CD14-positive monocyte (primary cell): ENCODE data around the gene COPS9. TPM values are rescaled to one million over a fixed set of nuclear protein-coding genes. Genes with fewer than 3 reads are reported as not detected.

Source experiments
- DNase-seq, 3 donors: peaks; one replicate each; pipeline ENCODE4 v3.0.0-alpha.2; 2011 to 2022
- H2AFZ ChIP-seq: 2 replicates; pipeline ENCODE4 v1.6.0; 2012; ENCODE audit warnings: mild to moderate bottlenecking, low read depth, low read length, inconsistent platforms; ENCODE audit not compliant: insufficient read depth, poor library complexity, severe bottlenecking
- H3K27ac ChIP-seq, 2 donors: 1 replicate in 1 of 2; 2 replicates in 1 of 2; pipeline ENCODE4 v1.5.1; 2012 to 2013; ENCODE audit warnings: low read length in 2 of 2, control low read depth in 1 of 2, inconsistent platforms in 1 of 2, low read depth in 1 of 2, mild to moderate bottlenecking in 1 of 2
- H3K27me3 ChIP-seq, 2 donors: one replicate each; pipeline versions ENCODE4 v1.6.0 to v1.6.1; 2011 to 2013; ENCODE audit warnings: low read length in 2 of 2; ENCODE audit not compliant: control insufficient read depth in 2 of 2, insufficient read depth in 2 of 2
- H3K36me3 ChIP-seq, 2 donors: replicated peaks in 1 of 2; 1 replicate in 1 of 2; 2 replicates in 1 of 2; pipeline versions ENCODE4 v1.5.1 to v1.6.1; 2012 to 2013; ENCODE audit warnings: low read length in 2 of 2, control low read depth in 1 of 2, inconsistent platforms in 1 of 2, mild to moderate bottlenecking in 1 of 2; ENCODE audit not compliant: insufficient read depth in 2 of 2, control insufficient read depth in 1 of 2
- H3K4me1 ChIP-seq, 2 donors: 1 replicate in 1 of 2; 2 replicates in 1 of 2; pipeline versions ENCODE4 v1.5.1 to v1.6.1; 2012 to 2013; ENCODE audit warnings: low read length in 2 of 2, control low read depth in 1 of 2, inconsistent platforms in 1 of 2, mild to moderate bottlenecking in 1 of 2, moderate library complexity in 1 of 2; ENCODE audit not compliant: insufficient read depth in 2 of 2, control insufficient read depth in 1 of 2
- H3K4me2 ChIP-seq: replicated peaks from 2 replicates; pipeline ENCODE3; 2012; ENCODE audit warnings: low read length, moderate library complexity, mild to moderate bottlenecking; ENCODE audit not compliant: poor library complexity, severe bottlenecking; ENCODE audit errors: extremely low read depth
- H3K4me3 ChIP-seq, 3 experiments: fragments of 200-600 bp in 1 of 3; sonication (generic) in 1 of 3; replicated peaks in 1 of 3; 1 replicate in 2 of 3; 2 replicates in 1 of 3; pipeline ENCODE4 v1.5.1; 2011 to 2013; ENCODE audit warnings: low read length in 3 of 3, mild to moderate bottlenecking in 3 of 3, control low read depth in 2 of 3, low read depth in 2 of 3, inconsistent platforms in 1 of 3, moderate library complexity in 1 of 3
- H3K79me2 ChIP-seq: 2 replicates; pipeline ENCODE4 v1.6.0; 2012; ENCODE audit warnings: mild to moderate bottlenecking, control low read depth, inconsistent platforms, low read length, moderate library complexity; ENCODE audit not compliant: insufficient read depth
- H3K9ac ChIP-seq: 2 replicates; pipeline ENCODE4 v1.6.0; 2017; ENCODE audit warnings: low read length, mild to moderate bottlenecking; ENCODE audit not compliant: insufficient read depth, poor library complexity, severe bottlenecking
- H3K9me3 ChIP-seq, 2 donors: replicated peaks in 1 of 2; 1 replicate in 1 of 2; 2 replicates in 1 of 2; pipeline versions ENCODE4 v1.5.1 to v1.6.1; 2012 to 2013; ENCODE audit warnings: low read length in 2 of 2, control low read depth in 1 of 2; ENCODE audit not compliant: control insufficient read depth in 1 of 2, insufficient read depth in 1 of 2
- H4K20me1 ChIP-seq: 2 replicates; pipeline ENCODE4 v1.6.0; 2012; ENCODE audit warnings: mild to moderate bottlenecking, low read length, control low read depth, moderate library complexity; ENCODE audit not compliant: insufficient read depth
- H3K27ac Mint-ChIP-seq, 7 donors: one replicate each; pipeline ENCODE4 v1.8.0; 2020; ENCODE audit warnings: mild to moderate bottlenecking in 7 of 7, mixed read lengths in 7 of 7, moderate library complexity in 6 of 7, inconsistent platforms in 2 of 7
- H3K27me3 Mint-ChIP-seq, 3 donors: one replicate each; pipeline ENCODE4 v1.8.0; 2021 to 2022; ENCODE audit warnings: low read depth in 3 of 3, mild to moderate bottlenecking in 3 of 3, mixed read lengths in 3 of 3, moderate library complexity in 3 of 3, inconsistent platforms in 1 of 3
- H3K36me3 Mint-ChIP-seq, 2 donors: one replicate each; pipeline ENCODE4 v1.8.0; 2020; ENCODE audit warnings: mixed read lengths in 2 of 2, inconsistent platforms in 1 of 2, mild to moderate bottlenecking in 1 of 2
- H3K4me1 Mint-ChIP-seq: one replicate; pipeline ENCODE4 v1.8.0; 2020; ENCODE audit warnings: mild to moderate bottlenecking, mixed read lengths
- H3K4me3 Mint-ChIP-seq, 2 donors: one replicate each; pipeline ENCODE4 v1.8.0; 2020; ENCODE audit warnings: mild to moderate bottlenecking in 2 of 2, mixed read lengths in 2 of 2, moderate library complexity in 1 of 2
- H3K9me3 Mint-ChIP-seq, 7 donors: one replicate each; pipeline ENCODE4 v1.8.0; 2020 to 2022; ENCODE audit warnings: mixed read lengths in 7 of 7, mild to moderate bottlenecking in 6 of 7, moderate library complexity in 6 of 7, inconsistent platforms in 2 of 7
- WGBS: methylation state at CpG from one replicate; pipeline ENCODE4 v1.1.5; 2013; ENCODE audit warnings: missing lambda C conversion rate; ENCODE audit not compliant: insufficient coverage; 5-methylcytosine and 5-hydroxymethylcytosine counted together
- intact Hi-C, 2 donors: fragments of 100-400 bp; cut with micrococcal nuclease; formaldehyde crosslinking; loops; one replicate each; pipeline versions ENCODE4 v1.15.0 to v1.15.1; 2023
- polyA plus RNA-seq, 3 donors: library from polyadenylated mRNA; depleted of rRNA in 1 of 3; unstranded in 2 of 3; stranded (reverse) in 1 of 3; fragments of 300-500 nt in 2 of 3; fragments of >200 nt in 1 of 3; fragmentation: Illumina TruSeq in 2 of 3; gene quantifications; 1 replicate in 2 of 3; 2 replicates in 1 of 3; pipeline ENCODE4 v1.2.3, GENCODE V29; 2012 to 2021
- TF ChIP-seq, protein P1 (sequence below): fragments of 200-600 bp; IDR thresholded peaks from one replicate; pipeline ENCODE4 v1.8.0; 2022; ENCODE audit warnings: antibody characterized with exemption, mild to moderate bottlenecking

COPS9 gene
- polyA plus RNA-seq, 3 donors, result 123 to 300 (median 268) TPM

DNA sequence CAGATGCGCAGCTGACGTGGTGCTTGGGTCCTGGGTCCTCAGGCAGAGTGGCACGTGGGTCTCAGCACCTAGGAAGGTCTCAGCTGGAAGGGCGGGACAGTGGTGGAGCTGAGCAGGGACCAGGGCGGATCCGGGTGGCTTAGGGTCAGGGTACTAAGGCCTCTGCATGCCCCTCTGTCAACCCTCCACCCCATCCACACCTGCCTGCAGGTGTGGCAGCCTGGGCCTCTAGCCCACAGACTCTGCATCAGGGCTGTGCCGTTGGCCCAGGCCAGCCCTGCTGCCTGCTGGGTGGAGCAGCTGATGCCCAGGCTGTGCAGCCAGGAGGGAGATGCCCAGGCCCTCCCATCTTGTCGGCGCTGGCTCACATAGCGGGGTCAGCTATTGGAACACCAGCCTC is 28.9 kb upstream of the COPS9 start:
- no peaks in the 10 kb centered on the region for H3K36me3 Mint-ChIP-seq
- Histone ChIP-seq H3K4me2 (no peak overlapping the region), H3K27me3 (no peaks in the 10 kb centered on the region), H3K79me2 (no peaks in the 10 kb centered on the region), H3K4me3 (no peak overlapping the region), H3K36me3 (no peaks in the 10 kb centered on the region), H2AFZ (no peak overlapping the region), H3K9ac (no peak overlapping the region), H3K9me3 (peaks cover 11 to 26% of the 10 kb centered on the region in 2 donors), H3K4me1 (no peaks in the 10 kb centered on the region), H3K27ac (no peak overlapping the region), H4K20me1 (no peaks in the 10 kb centered on the region)
- H3K27ac Mint-ChIP-seq, result no peak overlapping the region
- intact Hi-C loops, result no loop called here
- WGBS, result 97% methylated on average over 8 of the region's 10 CpGs
- no peaks in the 10 kb centered on the region for H3K4me1 Mint-ChIP-seq
- peaks cover 10 to 31% (median 14%) of the 10 kb centered on the region in 7 donors for H3K9me3 Mint-ChIP-seq
- no peak overlapping the region for H3K4me3 Mint-ChIP-seq
- TF ChIP-seq, protein P1, sequence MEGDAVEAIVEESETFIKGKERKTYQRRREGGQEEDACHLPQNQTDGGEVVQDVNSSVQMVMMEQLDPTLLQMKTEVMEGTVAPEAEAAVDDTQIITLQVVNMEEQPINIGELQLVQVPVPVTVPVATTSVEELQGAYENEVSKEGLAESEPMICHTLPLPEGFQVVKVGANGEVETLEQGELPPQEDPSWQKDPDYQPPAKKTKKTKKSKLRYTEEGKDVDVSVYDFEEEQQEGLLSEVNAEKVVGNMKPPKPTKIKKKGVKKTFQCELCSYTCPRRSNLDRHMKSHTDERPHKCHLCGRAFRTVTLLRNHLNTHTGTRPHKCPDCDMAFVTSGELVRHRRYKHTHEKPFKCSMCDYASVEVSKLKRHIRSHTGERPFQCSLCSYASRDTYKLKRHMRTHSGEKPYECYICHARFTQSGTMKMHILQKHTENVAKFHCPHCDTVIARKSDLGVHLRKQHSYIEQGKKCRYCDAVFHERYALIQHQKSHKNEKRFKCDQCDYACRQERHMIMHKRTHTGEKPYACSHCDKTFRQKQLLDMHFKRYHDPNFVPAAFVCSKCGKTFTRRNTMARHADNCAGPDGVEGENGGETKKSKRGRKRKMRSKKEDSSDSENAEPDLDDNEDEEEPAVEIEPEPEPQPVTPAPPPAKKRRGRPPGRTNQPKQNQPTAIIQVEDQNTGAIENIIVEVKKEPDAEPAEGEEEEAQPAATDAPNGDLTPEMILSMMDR, result no peak
- no peaks in the 10 kb centered on the region for H3K27me3 Mint-ChIP-seq
- DNase-seq, result no peak

DNA sequence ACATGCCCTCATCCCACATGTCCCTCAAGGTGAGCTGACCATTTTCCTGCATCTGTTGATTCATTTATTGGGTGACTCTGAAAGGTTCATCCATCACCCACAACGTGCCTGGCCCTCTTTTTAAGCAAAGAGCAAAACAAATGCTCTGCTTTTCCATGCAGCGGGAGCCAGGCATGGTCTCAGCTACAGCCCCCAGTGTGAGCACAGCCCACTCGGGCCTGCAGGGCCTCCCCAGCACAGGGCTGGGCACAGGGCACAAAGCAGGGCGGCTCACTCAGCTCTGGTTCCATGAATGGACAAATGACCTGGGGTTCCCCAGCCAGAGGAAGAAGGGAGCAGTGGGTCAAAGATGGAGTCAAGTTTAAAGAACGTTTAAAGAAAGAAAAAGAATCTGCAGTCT is 28.5 kb upstream of the COPS9 start:
- Histone ChIP-seq H3K27ac (no peak overlapping the region), H3K79me2 (no peaks in the 10 kb centered on the region), H3K36me3 (no peaks in the 10 kb centered on the region), H3K9ac (no peak overlapping the region), H3K4me3 (no peak overlapping the region), H3K4me1 (no peaks in the 10 kb centered on the region), H3K4me2 (no peak overlapping the region), H2AFZ (no peak overlapping the region), H3K27me3 (no peaks in the 10 kb centered on the region), H4K20me1 (no peaks in the 10 kb centered on the region), H3K9me3 (peaks cover 11 to 26% of the 10 kb centered on the region in 2 donors)
- Mint-ChIP-seq H3K9me3 (peaks cover 10 to 33% (median 14%) of the 10 kb centered on the region in 7 donors), H3K4me1 (no peaks in the 10 kb centered on the region), H3K36me3 (no peaks in the 10 kb centered on the region), H3K27ac (no peak overlapping the region), H3K4me3 (no peak overlapping the region), H3K27me3 (no peaks in the 10 kb centered on the region)
- TF ChIP-seq, protein P1, result no peak
- no peak for DNase-seq
- 82% methylated on average over 4 of the region's 5 CpGs for WGBS
- intact Hi-C loops, result no loop called here
